Stimulated activated effector memory CD8-positive, alpha-beta T cell treated with anti-CD3 and anti-CD28 coated beads, Interleukin-12 subunit alpha, Interleukin-12 subunit beta, amount 100 ng/mL, for 72 hours (primary cell): Measurements from ENCODE around the gene GNAI3.

Source experiments
- ATAC-seq: fragments of 150-1000 bp; cut with Tn5 transposase; 2 replicates; pipeline ENCODE4 v1.10.0; 2021
- DNase-seq, 2 donors: peaks; one replicate each; pipeline ENCODE4 v3.0.0; 2021 to 2022; ENCODE audit warnings: low spot score in 2 of 2
- H3K27ac Mint-ChIP-seq: one replicate; pipeline ENCODE4 v1.8.0; 2022; ENCODE audit warnings: mild to moderate bottlenecking, mixed read lengths
- H3K36me3 Mint-ChIP-seq: one replicate; pipeline ENCODE4 v1.8.0; 2022; ENCODE audit warnings: mild to moderate bottlenecking, mixed read lengths
- H3K4me1 Mint-ChIP-seq: one replicate; pipeline ENCODE4 v1.8.0; 2022; ENCODE audit warnings: mixed read lengths
- H3K4me3 Mint-ChIP-seq: one replicate; pipeline ENCODE4 v1.8.0; 2022; ENCODE audit warnings: mild to moderate bottlenecking, mixed read lengths
- H3K9me3 Mint-ChIP-seq: one replicate; pipeline ENCODE4 v1.8.0; 2022; ENCODE audit warnings: mixed read lengths

GNAI3 gene

DNA sequence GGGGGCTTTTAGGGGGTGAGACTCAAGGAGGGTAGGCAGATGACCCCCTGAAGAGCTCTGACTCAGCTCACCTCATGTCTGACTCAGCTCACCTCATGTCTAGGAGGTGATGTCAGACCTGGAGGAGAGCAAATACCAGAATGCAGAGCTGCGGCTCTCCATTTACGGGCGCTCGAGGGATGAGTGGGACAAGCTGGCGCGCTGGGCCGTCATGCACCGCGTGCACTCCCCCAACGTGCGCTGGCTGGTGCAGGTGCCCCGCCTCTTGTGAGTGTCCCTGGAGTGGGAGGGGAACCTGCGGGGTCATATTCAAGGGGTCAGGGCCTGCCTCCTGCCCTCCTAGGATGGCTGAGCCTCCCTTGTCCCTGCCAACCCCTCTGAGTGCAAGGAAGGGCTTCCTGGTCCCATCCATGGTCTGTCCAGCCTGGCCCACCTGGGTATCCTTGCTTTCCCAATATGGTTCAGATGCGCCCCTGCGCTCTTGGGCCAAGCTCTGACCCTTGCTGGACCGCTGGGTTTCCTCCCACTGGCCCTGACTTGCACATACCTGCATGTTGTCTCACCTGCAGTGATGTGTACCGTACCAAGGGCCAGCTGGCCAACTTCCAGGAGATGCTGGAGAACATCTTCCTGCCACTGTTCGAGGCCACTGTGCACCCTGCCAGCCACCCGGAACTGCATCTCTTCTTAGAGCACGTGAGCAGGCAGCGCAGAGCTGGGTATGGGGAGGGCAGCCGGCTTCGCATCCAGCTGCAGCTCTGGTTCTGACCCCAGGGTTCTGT is 80.3 kb downstream of the GNAI3 start:
- ATAC-seq: peak; percentile 59
- peaks cover 61% of the 10 kb centered on the region for H3K36me3 Mint-ChIP-seq
- no peak overlapping the region for H3K4me3 Mint-ChIP-seq
- H3K4me1 Mint-ChIP-seq: peaks cover 35% of the 10 kb centered on the region
- H3K9me3 Mint-ChIP-seq: no peaks in the 10 kb centered on the region
- H3K27ac Mint-ChIP-seq: peak overlapping the region; percentile 26
- peak in 1 of 2 donors; percentile 46 for DNase-seq

- H3K36me3 Mint-ChIP-seq: peaks cover 61% of the 10 kb centered on the region
- no peak overlapping the region for H3K4me3 Mint-ChIP-seq
- peak in 1 of 2 donors; percentile 48 for DNase-seq
- H3K9me3 Mint-ChIP-seq: no peaks in the 10 kb centered on the region
- H3K4me1 Mint-ChIP-seq: peaks cover 32% of the 10 kb centered on the region
- no peak for ATAC-seq
- peak overlapping the region; percentile 37 for H3K27ac Mint-ChIP-seq
Measured at GRCh38 chr1:109629372-109630030, 81.1 kb downstream of the GNAI3 start.

GRCh38 chr1:109630081-109630897 is 81.9 kb downstream of the GNAI3 start:
- no peaks in the 10 kb centered on the region for H3K9me3 Mint-ChIP-seq
- ATAC-seq: no peak
- H3K4me1 Mint-ChIP-seq: peaks cover 36% of the 10 kb centered on the region
- no peak overlapping the region for H3K4me3 Mint-ChIP-seq
- H3K36me3 Mint-ChIP-seq: peaks cover 61% of the 10 kb centered on the region
- H3K27ac Mint-ChIP-seq: peak overlapping the region; percentile 37
- DNase-seq: peak in 1 of 2 donors; percentile 53

DNA sequence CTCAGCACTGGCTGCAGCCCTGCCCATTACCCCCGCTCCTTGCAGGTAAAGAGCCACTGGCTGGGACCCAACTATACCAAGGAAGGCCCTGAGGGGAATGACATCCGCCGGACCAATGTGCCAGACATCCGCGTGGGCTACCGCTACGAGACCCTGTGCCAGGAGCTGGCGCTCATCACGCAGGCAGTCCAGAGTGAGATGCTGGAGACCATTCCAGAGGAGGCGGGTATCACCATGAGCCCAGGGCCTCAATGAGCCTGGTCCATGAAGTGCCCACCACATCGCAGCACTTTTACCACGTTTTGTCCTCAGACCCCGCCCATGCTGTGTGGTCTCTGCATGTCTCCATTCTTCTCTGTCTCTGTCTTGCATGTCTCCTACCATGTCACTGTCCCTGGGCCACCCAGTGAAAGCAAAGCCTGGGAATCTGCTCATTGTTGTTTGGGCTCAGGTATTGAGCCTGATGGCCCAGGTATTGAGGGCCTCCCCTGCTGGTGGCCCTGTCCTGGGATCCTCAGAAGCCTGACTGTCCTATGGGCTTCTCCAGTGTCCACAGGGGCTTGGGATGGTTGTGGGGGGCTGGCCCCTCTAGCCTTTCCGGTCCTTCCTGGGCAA is 82.6 kb downstream of the GNAI3 start:
- no peak for ATAC-seq
- Mint-ChIP-seq H3K9me3 (no peaks in the 10 kb centered on the region), H3K27ac (peak overlapping the region; percentile 33), H3K4me3 (no peak overlapping the region), H3K4me1 (peaks cover 34% of the 10 kb centered on the region), H3K36me3 (peaks cover 58% of the 10 kb centered on the region)
- peak in 1 of 2 donors; percentile 46 for DNase-seq

DNA sequence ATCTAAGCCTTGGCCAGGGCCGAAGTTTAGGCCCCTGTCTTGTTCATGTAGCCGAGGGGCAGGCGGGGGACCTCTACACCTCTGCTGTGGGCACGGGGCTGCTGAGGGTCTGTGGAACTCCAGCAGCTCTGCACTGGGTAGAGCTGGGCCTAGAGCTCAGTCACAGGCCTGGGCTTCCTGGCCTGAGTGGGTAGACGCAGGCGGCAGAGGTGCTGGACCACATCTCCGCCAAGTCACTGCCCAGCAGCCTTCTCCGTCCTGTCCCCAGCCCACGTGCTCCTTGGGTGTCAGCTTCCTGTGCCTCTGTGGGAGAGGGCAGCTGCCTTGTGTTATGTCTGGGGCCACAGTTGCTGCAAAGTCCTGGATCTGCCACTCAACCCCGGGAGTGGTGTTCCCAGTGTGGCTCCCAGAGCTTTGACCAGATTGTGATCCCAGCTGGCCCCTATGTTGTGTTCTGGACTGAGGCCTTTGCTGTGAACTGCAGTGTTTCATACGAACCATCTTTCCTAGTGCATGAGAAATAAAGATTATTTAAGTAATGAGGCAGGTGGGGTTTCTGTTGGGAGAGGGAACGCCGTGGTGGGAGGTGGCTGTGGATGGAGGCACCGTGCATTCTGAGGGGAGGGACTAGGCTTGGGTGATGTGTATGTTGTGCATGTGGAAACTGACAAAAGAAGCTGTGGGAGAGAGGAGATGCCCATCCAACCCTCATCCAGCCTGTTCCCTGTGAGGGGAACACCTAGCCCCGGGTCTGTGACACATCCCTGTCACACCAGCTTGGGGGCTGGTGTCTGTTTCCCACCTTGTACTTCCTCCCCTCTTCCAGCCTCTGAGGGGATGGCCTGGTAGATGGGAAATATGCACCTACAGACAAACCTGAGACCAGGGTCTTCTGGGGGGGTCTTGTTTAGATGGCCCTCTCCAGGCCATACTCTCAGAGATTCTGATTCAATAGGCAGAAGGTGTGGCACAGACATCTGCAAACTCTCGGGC is 83.4 kb downstream of the GNAI3 start:
- Mint-ChIP-seq H3K27ac (peak overlapping the region; percentile 33), H3K4me3 (no peak overlapping the region), H3K9me3 (no peaks in the 10 kb centered on the region), H3K4me1 (peaks cover 31% of the 10 kb centered on the region), H3K36me3 (peaks cover 52% of the 10 kb centered on the region)
- ATAC-seq (no peak), DNase-seq (peak in 1 of 2 donors; percentile 44)

GRCh38 chr1:109632671-109633346 is 84.4 kb downstream of the GNAI3 start:
- ATAC-seq: no peak
- H3K9me3 Mint-ChIP-seq: no peaks in the 10 kb centered on the region
- no peak overlapping the region for H3K4me3 Mint-ChIP-seq

DNA sequence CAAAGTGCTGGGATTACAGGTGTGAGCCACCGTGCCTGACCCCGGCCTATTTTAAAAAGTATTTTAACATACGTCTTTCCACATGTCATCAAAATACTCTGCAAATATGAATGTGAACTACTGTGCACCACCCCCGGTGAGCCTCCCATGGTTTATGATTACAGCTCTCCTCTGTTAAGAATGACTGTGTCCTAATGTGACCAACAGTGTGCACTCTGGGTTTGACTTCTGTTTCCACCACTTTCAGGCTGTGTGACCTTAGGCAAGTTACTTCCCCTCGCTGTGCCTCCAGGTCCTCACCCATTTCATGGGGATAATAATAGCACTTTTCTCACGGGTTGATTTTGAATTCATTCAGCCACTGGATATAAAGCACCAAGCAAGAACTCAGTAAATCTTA is 85.9 kb downstream of the GNAI3 start:
- Mint-ChIP-seq H3K4me3 (no peak overlapping the region), H3K9me3 (no peaks in the 10 kb centered on the region), H3K36me3 (peaks cover 29% of the 10 kb centered on the region), H3K4me1 (peaks cover 22% of the 10 kb centered on the region), H3K27ac (peak overlapping the region; percentile 39)
- peak; percentile 73 for ATAC-seq
- peak in 1 of 2 donors; percentile 45 for DNase-seq

More at GRCh38 chr1:109632671-109633346, 84.4 kb downstream of the GNAI3 start:
- Mint-ChIP-seq H3K4me1 (peaks cover 30% of the 10 kb centered on the region), H3K36me3 (peaks cover 44% of the 10 kb centered on the region), H3K27ac (peak overlapping the region; percentile 58)
- DNase-seq: peak in 1 of 2 donors; percentile 45

- H3K27ac Mint-ChIP-seq: peak overlapping the region; percentile 39
- peak; percentile 46 for ATAC-seq
- no peaks in the 10 kb centered on the region for H3K9me3 Mint-ChIP-seq
Measured at GRCh38 chr1:109634771-109635750, 86.6 kb downstream of the GNAI3 start.

DNA sequence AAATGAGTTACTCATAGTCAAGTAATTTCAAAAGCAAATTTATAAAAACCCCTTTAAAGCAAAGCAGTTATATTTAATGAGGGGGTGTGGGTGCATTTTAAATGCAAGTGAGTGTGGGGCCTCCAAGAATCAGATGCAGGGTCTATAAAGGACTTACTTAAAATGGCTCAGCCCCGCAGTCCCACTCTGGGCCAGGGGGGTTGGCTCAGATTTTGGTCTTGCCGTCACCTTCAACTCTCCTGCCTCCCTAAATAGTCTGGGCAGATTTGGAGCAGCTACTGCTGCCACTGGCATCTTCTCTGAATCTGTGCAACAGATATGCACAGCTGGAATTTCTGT is 87.4 kb downstream of the GNAI3 start:
- no peak overlapping the region for H3K4me3 Mint-ChIP-seq
- ATAC-seq: no peak

More at GRCh38 chr1:109634771-109635750, 86.6 kb downstream of the GNAI3 start:
- H3K4me1 Mint-ChIP-seq: peaks cover 24% of the 10 kb centered on the region
- H3K4me3 Mint-ChIP-seq: no peak overlapping the region
- peaks cover 24% of the 10 kb centered on the region for H3K36me3 Mint-ChIP-seq
- DNase-seq: peak in 1 of 2 donors; percentile 46

GRCh38 chr1:109636201-109636952 is 88.0 kb downstream of the GNAI3 start:
- Mint-ChIP-seq H3K4me1 (peaks cover 28% of the 10 kb centered on the region), H3K36me3 (peaks cover 18% of the 10 kb centered on the region), H3K27ac (no peak overlapping the region), H3K9me3 (no peaks in the 10 kb centered on the region), H3K4me3 (no peak overlapping the region)
- ATAC-seq (no peak), DNase-seq (peak in 1 of 2 donors; percentile 43)

More for the DNA sequence above, 87.4 kb downstream of the GNAI3 start:
- peak overlapping the region; percentile 14 for H3K27ac Mint-ChIP-seq
- no peaks in the 10 kb centered on the region for H3K9me3 Mint-ChIP-seq
- peaks cover 23% of the 10 kb centered on the region for H3K36me3 Mint-ChIP-seq
- peaks cover 28% of the 10 kb centered on the region for H3K4me1 Mint-ChIP-seq
- no peak for DNase-seq

- Mint-ChIP-seq H3K4me3 (no peak overlapping the region), H3K27ac (peak overlapping the region; percentile 17), H3K4me1 (peaks cover 22% of the 10 kb centered on the region), H3K36me3 (peaks cover 9% of the 10 kb centered on the region), H3K9me3 (no peaks in the 10 kb centered on the region)
- DNase-seq (peak in 1 of 2 donors; percentile 8), ATAC-seq (no peak)
Measured at GRCh38 chr1:109637446-109637845, 89.0 kb downstream of the GNAI3 start.
